HepG2 (cell line): ENCODE measurements around the gene COBL.

Source experiments
- AGO1 ChIP-seq: fragments of 200-400 bp; formaldehyde crosslinking; IDR thresholded peaks from 2 replicates; pipeline ENCODE4 v1.6.1; 2017; ENCODE audit warnings: mild to moderate bottlenecking, low read depth, low read length, moderate library complexity; ENCODE audit not compliant: poor library complexity, severe bottlenecking
- ASH2L ChIP-seq: fragments of 300-600, 200-600 bp; sonication (generic); IDR thresholded peaks from 2 replicates; pipeline ENCODE4 v1.7.0; 2017; ENCODE audit warnings: low read depth, mild to moderate bottlenecking, moderate library complexity, mixed read lengths, low read length; ENCODE audit not compliant: insufficient read length
- GABPA ChIP-seq, 2 experiments: IDR thresholded peaks; 2 replicates each; pipeline ENCODE4 v1.6.1; 2011 to 2016; ENCODE audit warnings: low read depth in 2 of 2, low read length in 1 of 2, missing biosample characterization in 1 of 2, missing genetic modification characterization in 1 of 2
- MAFF ChIP-seq: IDR thresholded peaks from 2 replicates; pipeline ENCODE4 v1.6.1; 2011; ENCODE audit warnings: low read depth, low read length, improper control_type of control experiment
- POGZ ChIP-seq: sonication (generic); formaldehyde crosslinking; IDR thresholded peaks from 2 replicates; pipeline ENCODE4 v1.4.0; 2020; ENCODE audit warnings: mild to moderate bottlenecking, missing genetic modification reagents
- RCOR2 ChIP-seq: IDR thresholded peaks from 2 replicates; pipeline ENCODE4 v1.6.1; 2016; ENCODE audit warnings: missing biosample characterization, missing genetic modification reagents
- SIN3A ChIP-seq: IDR thresholded peaks from 2 replicates; pipeline ENCODE4 v1.6.1; 2011; ENCODE audit warnings: low read depth, mild to moderate bottlenecking, control low read depth, low read length, borderline replicate concordance
- ZBTB21 ChIP-seq: sonication (generic); formaldehyde crosslinking; IDR thresholded peaks from 2 replicates; pipeline ENCODE4 v1.4.0; 2020; ENCODE audit warnings: missing genetic modification reagents
- ZNF724P ChIP-seq: sonication (generic); formaldehyde crosslinking; IDR thresholded peaks from 2 replicates; pipeline ENCODE4 v1.8.0; 2022; ENCODE audit warnings: missing genetic modification reagents, borderline replicate concordance
- ZNF800 ChIP-seq: sonication (generic); formaldehyde crosslinking; IDR thresholded peaks from 2 replicates; pipeline ENCODE4 v1.4.0; 2020; ENCODE audit warnings: missing genetic modification reagents

GRCh38 chr7:51290304-51290637, 26.3 kb downstream of the COBL start:
- TF ChIP-seq AGO1 (no peak), SIN3A (no peak), ASH2L (no peak), ZBTB21 (CRISPR knock-in tag) (no peak), POGZ (CRISPR knock-in tag) (no peak), ZNF724P (CRISPR knock-in tag) (no peak), ZNF800 (no peak), MAFF (no peak), GABPA (IDR thresholded peaks at IDR 0.05; ENCODE audit: low read depth, low read length) (no peak), GABPA (CRISPR knock-in tag; IDR thresholded peaks at IDR 0.05; ENCODE audit: low read depth) (no peak), RCOR2 (CRISPR knock-in tag) (no peak)
